Activated naive CD8-positive, alpha-beta T cell treated with anti-CD3 and anti-CD28 coated beads, Interleukin-2, amount 50 U/mL, for 24 hours (primary cell): Measurements from ENCODE around the gene ISL1.

Experiments
- ATAC-seq: fragments of 150-1000 bp; cut with Tn5 transposase; one replicate; pipeline ENCODE4 v1.10.0; 2021
- DNase-seq: peaks from one replicate; pipeline ENCODE4 v3.0.0; 2021
- H3K27ac Mint-ChIP-seq: one replicate; pipeline ENCODE4 v1.8.0; 2021; ENCODE audit warnings: mild to moderate bottlenecking, mixed read lengths
- H3K27me3 Mint-ChIP-seq: one replicate; pipeline ENCODE4 v1.8.0; 2021; ENCODE audit warnings: mixed read lengths
- H3K36me3 Mint-ChIP-seq: one replicate; pipeline ENCODE4 v1.8.0; 2021; ENCODE audit warnings: low read depth, mixed read lengths
- H3K4me1 Mint-ChIP-seq: one replicate; pipeline ENCODE4 v1.8.0; 2021; ENCODE audit warnings: mixed read lengths
- H3K4me3 Mint-ChIP-seq: one replicate; pipeline ENCODE4 v1.8.0; 2021; ENCODE audit warnings: mild to moderate bottlenecking, moderate library complexity, mixed read lengths
- H3K9me3 Mint-ChIP-seq: one replicate; pipeline ENCODE4 v1.8.0; 2021; ENCODE audit warnings: mixed read lengths

ISL1 gene

DNA sequence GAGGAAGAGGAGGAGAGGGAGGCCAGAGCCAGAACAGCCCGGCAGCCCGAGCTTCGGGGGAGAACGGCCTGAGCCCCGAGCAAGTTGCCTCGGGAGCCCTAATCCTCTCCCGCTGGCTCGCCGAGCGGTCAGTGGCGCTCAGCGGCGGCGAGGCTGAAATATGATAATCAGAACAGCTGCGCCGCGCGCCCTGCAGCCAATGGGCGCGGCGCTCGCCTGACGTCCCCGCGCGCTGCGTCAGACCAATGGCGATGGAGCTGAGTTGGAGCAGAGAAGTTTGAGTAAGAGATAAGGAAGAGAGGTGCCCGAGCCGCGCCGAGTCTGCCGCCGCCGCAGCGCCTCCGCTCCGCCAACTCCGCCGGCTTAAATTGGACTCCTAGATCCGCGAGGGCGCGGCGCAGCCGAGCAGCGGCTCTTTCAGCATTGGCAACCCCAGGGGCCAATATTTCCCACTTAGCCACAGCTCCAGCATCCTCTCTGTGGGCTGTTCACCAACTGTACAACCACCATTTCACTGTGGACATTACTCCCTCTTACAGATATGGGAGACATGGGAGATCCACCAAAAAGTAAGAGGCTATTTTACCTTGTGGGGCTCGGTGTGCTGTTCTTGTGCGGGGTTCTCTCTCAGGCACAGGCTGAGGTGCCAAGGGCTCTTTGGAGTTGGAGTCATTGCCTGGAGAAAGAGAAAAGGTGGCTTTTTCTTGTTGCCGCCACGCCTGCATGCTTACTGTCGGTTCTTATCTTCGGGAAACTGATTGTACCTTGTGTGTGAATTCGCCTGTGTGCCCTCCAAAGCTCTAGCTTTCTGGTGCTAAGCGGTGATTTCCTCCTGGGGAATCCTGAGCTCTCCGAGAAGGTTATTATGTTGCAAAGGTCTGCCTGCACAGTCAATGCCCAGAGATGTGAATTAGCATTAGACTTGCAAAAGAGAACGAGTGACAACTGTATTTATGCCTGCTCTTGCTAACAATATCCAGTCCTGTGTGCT is at the start of gene ISL1:
Gene ISL1 (plus strand): TSS at position 318 of the 991 bp plus-strand sequence. CDS start 224 bp downstream, at position 542.
- Mint-ChIP-seq H3K36me3 (no peaks in the 10 kb centered on the region), H3K4me1 (peaks cover 3% of the 10 kb centered on the region), H3K9me3 (no peaks in the 10 kb centered on the region), H3K27me3 (peaks cover 94% of the 10 kb centered on the region), H3K4me3 (peak within 1 kb of the TSS; percentile 32), H3K27ac (no peak within 1 kb of the TSS)
- DNase-seq (no peak), ATAC-seq (no peak)

- H3K4me1 Mint-ChIP-seq: no peaks in the 10 kb centered on the region
These were observed 46.4 kb upstream of the ISL1 start for GRCh38 chr5:51336878-51337277.

DNA sequence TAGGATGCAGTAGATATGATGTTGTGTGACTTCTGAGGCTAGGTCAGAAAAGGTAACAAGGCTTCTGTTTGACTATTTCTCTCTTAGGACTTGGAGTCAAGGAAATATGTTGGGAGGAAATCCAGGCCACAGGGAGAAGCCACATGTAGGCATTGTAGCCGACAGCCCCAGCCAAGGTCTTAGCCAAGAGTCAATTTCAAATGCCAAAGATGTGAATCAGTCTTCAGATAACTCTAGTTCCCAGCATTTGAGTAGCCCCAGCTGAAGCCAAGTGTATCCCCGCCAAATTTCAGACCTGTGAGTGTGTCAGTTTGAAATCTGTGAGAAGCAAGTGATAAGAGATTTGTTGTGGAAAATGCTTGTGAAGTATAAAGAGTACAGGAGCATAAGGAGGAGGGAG is 38.1 kb upstream of the ISL1 start:
- no peak overlapping the region for H3K4me3 Mint-ChIP-seq
- peaks cover 9% of the 10 kb centered on the region for H3K9me3 Mint-ChIP-seq
- no peaks in the 10 kb centered on the region for H3K36me3 Mint-ChIP-seq
- no peaks in the 10 kb centered on the region for H3K27me3 Mint-ChIP-seq
- no peak overlapping the region for H3K27ac Mint-ChIP-seq
- no peaks in the 10 kb centered on the region for H3K4me1 Mint-ChIP-seq
- DNase-seq (no peak), ATAC-seq (no peak)

More at GRCh38 chr5:51336878-51337277, 46.4 kb upstream of the ISL1 start:
- no peak overlapping the region for H3K27ac Mint-ChIP-seq
- DNase-seq (no peak), ATAC-seq (no peak)
- no peak overlapping the region for H3K4me3 Mint-ChIP-seq
- H3K36me3 Mint-ChIP-seq: no peaks in the 10 kb centered on the region
- H3K27me3 Mint-ChIP-seq: no peaks in the 10 kb centered on the region
- peaks cover 4% of the 10 kb centered on the region for H3K9me3 Mint-ChIP-seq

- H3K9me3 Mint-ChIP-seq: peaks cover 9% of the 10 kb centered on the region
- DNase-seq (no peak), ATAC-seq (no peak)
- no peaks in the 10 kb centered on the region for H3K27me3 Mint-ChIP-seq
- H3K36me3 Mint-ChIP-seq: no peaks in the 10 kb centered on the region
- no peak overlapping the region for H3K27ac Mint-ChIP-seq
- no peaks in the 10 kb centered on the region for H3K4me1 Mint-ChIP-seq
- no peak overlapping the region for H3K4me3 Mint-ChIP-seq
These were observed 36.1 kb upstream of the ISL1 start for GRCh38 chr5:51347157-51347556.

DNA sequence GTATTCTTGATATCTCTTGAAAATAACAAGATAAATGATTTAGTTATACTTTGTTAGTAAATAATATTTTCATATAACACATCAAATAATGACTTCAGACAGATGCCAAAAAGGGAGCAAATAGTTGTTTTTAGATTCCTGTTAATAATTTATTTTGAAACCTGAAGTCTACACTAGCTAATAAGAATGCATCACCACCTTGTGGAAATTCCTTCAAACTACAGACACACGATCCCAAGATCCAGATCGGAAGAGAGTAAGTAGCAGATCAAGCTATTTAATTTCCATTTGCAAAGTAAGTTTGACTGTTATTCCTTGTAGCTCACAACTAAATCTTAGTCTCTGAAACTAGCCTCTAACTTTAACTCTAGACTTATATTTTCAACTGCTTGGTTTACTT is 35.5 kb upstream of the ISL1 start:
- no peak overlapping the region for H3K27ac Mint-ChIP-seq
- no peaks in the 10 kb centered on the region for H3K4me1 Mint-ChIP-seq
- ATAC-seq (no peak), DNase-seq (no peak)
- peaks cover 9% of the 10 kb centered on the region for H3K9me3 Mint-ChIP-seq
- H3K4me3 Mint-ChIP-seq: no peak overlapping the region
- no peaks in the 10 kb centered on the region for H3K36me3 Mint-ChIP-seq
- H3K27me3 Mint-ChIP-seq: no peaks in the 10 kb centered on the region

DNA sequence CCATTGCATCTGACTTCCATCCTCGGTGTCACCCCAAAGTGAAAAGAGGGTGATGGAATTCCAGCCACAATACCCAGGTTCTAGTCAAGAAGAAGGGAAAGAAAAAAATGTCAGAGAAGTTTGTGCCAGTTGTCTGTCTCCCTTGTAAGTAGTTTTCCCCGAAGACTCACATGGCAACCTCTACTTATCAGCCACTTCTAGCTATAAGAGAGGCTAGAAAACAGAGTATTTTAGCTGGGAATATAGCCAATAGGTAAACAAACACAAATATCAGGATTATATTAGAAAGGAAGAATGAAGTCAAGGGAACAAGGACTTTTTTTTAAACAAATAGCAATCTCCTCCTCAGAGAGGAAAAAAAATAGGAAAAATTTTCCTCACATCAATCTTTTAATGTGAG is 12.2 kb upstream of the ISL1 start:
- peaks cover 5% of the 10 kb centered on the region for H3K27me3 Mint-ChIP-seq
- no peaks in the 10 kb centered on the region for H3K36me3 Mint-ChIP-seq
- no peaks in the 10 kb centered on the region for H3K4me1 Mint-ChIP-seq
- DNase-seq (no peak), ATAC-seq (no peak)
- H3K27ac Mint-ChIP-seq: no peak overlapping the region
- no peak overlapping the region for H3K4me3 Mint-ChIP-seq
- no peaks in the 10 kb centered on the region for H3K9me3 Mint-ChIP-seq

DNA sequence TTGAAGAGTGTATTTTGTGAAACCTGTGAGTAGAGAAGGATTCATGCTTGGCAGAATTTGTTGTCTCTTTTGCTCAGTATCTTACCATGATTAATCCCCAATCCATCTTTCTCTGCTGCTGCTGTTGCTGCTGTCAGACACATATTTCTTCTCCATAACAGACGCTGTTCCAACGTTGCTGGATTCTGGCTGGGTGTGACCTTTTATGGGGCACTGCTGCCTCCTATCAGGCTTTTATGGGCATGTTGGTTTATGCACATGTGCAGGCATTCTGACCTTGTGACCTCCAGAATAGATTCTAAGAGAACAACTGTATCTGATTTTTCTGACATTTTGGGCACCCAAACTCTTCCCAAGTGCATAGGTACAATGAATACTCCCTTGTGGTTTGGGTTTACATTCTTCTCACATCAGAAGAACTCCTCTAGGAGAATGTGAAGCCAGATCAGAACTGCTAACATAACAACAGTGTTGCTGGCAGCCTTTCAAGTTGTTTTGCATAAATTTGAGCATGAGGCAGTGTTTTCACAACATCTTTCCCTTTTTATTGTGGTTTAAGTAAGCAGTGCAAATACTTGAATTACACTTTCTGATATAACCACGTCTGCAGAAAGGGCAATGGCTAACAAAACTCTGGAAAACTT is 9.2 kb upstream of the ISL1 start:
- ATAC-seq (no peak), DNase-seq (no peak)
- Mint-ChIP-seq H3K36me3 (no peaks in the 10 kb centered on the region), H3K27me3 (peaks cover 32% of the 10 kb centered on the region), H3K27ac (no peak overlapping the region), H3K4me3 (no peak overlapping the region), H3K9me3 (peaks cover 3% of the 10 kb centered on the region), H3K4me1 (peaks cover 6% of the 10 kb centered on the region)

DNA sequence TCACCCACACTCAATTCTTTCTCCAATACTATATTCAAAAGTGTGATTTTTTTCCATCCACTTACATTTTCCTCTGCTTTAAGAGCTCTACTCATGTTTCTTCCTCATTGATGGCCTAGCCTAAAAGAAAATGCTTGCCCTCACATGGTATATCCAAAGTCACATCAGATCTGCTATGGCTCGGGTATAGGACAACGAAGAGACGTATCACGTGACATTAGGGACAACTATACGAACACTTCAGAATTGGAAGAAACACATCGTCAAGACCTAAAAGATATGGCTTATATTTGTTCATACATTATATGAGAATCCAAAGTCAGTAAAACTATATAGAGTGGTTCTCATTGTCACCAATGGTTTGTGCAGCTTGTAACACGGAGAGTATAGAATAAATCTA is 8.2 kb upstream of the ISL1 start:
- DNase-seq (no peak), ATAC-seq (no peak)
- H3K27me3 Mint-ChIP-seq: peaks cover 43% of the 10 kb centered on the region
- H3K36me3 Mint-ChIP-seq: no peaks in the 10 kb centered on the region
- H3K4me1 Mint-ChIP-seq: peaks cover 6% of the 10 kb centered on the region
- H3K27ac Mint-ChIP-seq: no peak overlapping the region
- H3K4me3 Mint-ChIP-seq: no peak overlapping the region
- H3K9me3 Mint-ChIP-seq: peaks cover 3% of the 10 kb centered on the region

DNA sequence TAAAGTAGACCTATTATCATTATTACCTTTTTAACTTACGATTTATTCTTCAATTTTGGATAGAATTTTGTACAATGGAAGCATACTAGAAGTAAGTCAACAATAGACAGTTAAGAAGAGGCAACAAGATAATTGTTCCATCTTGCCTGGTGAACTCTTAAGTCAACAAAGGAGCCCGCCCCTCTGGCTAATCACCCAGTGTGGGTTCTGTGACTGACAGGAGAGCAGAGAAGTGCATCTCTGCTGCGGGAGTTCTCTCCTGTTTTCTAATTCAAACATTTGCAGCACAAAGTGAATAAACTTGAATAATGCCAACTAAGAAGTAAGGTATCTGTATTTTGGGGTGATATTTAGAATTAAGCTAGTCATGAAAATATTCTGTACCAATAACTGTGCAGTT is 6.7 kb upstream of the ISL1 start:
- H3K27ac Mint-ChIP-seq: no peak overlapping the region
- H3K4me1 Mint-ChIP-seq: peaks cover 6% of the 10 kb centered on the region
- no peak for ATAC-seq
- no peak overlapping the region for H3K4me3 Mint-ChIP-seq
- DNase-seq: no peak
- peaks cover 56% of the 10 kb centered on the region for H3K27me3 Mint-ChIP-seq
- peaks cover 3% of the 10 kb centered on the region for H3K9me3 Mint-ChIP-seq
- H3K36me3 Mint-ChIP-seq: no peaks in the 10 kb centered on the region

GRCh38 chr5:51377151-51378060 is 5.8 kb upstream of the ISL1 start:
- Mint-ChIP-seq H3K27me3 (peaks cover 65% of the 10 kb centered on the region), H3K36me3 (no peaks in the 10 kb centered on the region), H3K4me1 (peaks cover 6% of the 10 kb centered on the region), H3K9me3 (peaks cover 3% of the 10 kb centered on the region), H3K4me3 (no peak overlapping the region), H3K27ac (no peak overlapping the region)
- DNase-seq (no peak), ATAC-seq (no peak)

- H3K27ac Mint-ChIP-seq: no peak overlapping the region
- DNase-seq (no peak), ATAC-seq (no peak)
- H3K4me1 Mint-ChIP-seq: peaks cover 6% of the 10 kb centered on the region
- H3K9me3 Mint-ChIP-seq: peaks cover 3% of the 10 kb centered on the region
- H3K36me3 Mint-ChIP-seq: no peaks in the 10 kb centered on the region
- H3K4me3 Mint-ChIP-seq: no peak overlapping the region
- H3K27me3 Mint-ChIP-seq: peaks cover 69% of the 10 kb centered on the region
These were observed 5.2 kb upstream of the ISL1 start for GRCh38 chr5:51378061-51378409.

DNA sequence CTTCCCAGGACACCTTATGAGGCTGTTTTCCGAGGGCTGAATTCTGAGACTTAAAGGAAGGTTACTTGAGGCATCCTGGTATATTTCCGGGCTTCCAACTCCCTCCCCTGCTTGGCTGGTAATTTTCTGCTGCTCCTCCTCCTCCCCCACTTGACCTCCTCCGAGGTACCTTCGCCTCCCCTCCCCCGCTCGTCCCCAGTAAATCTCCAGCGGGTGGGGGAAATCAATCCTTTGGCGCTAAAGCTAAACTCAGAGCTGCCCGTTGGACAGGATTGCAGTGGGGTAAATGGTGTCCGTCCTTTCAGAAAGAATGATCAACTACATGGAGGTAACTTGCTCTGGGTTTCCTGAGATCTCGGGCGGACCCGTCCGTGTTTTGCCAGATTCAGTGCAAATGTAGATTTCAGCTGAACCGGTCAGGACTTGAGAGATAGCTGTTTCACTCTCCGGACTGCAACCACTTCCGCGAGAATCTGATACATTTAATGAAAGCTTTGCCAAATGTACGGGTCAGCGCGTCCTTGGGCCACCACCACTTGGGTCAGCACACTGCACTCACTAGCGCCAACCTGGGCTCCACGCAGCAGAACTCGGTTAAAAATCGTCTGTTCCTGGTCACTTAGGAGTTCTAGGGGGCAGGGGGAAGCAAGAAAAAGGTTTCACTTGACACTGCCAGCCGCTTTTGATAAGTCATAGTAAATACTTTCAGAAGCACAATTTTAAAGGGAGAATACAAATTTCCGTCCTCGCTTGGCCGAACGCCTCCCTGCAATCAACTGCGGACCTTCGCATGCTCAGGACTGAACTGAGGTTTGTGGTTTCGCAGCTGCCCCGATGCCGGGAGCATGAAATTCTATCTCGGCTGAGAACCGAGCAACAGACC is 4.6 kb upstream of the ISL1 start:
- Mint-ChIP-seq H3K27ac (no peak overlapping the region), H3K36me3 (no peaks in the 10 kb centered on the region), H3K4me1 (peaks cover 6% of the 10 kb centered on the region), H3K27me3 (peaks cover 76% of the 10 kb centered on the region), H3K4me3 (no peak overlapping the region), H3K9me3 (peaks cover 3% of the 10 kb centered on the region)
- DNase-seq (no peak), ATAC-seq (no peak)

- ATAC-seq (no peak), DNase-seq (no peak)
- H3K4me3 Mint-ChIP-seq: no peak overlapping the region
- no peak overlapping the region for H3K27ac Mint-ChIP-seq
- H3K9me3 Mint-ChIP-seq: peaks cover 3% of the 10 kb centered on the region
- peaks cover 6% of the 10 kb centered on the region for H3K4me1 Mint-ChIP-seq
- H3K27me3 Mint-ChIP-seq: peaks cover 82% of the 10 kb centered on the region
- H3K36me3 Mint-ChIP-seq: no peaks in the 10 kb centered on the region
These were observed 3.9 kb upstream of the ISL1 start for GRCh38 chr5:51379331-51379700.
